Measurements from ENCODE around the gene ITGA6.

DNA sequence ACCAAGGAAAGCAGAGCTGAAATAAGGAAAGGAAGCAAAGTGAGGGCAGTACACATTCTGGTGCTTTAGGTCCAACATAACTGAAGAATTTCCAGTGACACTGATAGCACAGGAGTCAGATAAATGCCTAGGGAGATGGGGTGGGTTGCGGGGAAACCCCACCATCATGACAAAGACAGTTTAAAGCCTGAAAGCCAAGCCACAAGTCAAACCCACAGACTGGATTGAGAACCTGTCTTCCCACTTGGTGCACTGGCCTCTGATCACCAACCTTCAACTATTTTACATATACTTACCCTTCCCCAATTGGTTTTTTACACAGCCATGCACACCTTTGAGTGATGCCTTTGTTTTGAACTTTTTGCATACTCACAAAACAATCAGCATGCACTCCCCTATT, 106.3 kb downstream of the ITGA6 start:
- TF ChIP-seq, protein P1, sequence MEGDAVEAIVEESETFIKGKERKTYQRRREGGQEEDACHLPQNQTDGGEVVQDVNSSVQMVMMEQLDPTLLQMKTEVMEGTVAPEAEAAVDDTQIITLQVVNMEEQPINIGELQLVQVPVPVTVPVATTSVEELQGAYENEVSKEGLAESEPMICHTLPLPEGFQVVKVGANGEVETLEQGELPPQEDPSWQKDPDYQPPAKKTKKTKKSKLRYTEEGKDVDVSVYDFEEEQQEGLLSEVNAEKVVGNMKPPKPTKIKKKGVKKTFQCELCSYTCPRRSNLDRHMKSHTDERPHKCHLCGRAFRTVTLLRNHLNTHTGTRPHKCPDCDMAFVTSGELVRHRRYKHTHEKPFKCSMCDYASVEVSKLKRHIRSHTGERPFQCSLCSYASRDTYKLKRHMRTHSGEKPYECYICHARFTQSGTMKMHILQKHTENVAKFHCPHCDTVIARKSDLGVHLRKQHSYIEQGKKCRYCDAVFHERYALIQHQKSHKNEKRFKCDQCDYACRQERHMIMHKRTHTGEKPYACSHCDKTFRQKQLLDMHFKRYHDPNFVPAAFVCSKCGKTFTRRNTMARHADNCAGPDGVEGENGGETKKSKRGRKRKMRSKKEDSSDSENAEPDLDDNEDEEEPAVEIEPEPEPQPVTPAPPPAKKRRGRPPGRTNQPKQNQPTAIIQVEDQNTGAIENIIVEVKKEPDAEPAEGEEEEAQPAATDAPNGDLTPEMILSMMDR (IDR thresholded peaks at IDR 0.05): no peak
- no peak for TF ChIP-seq ZFX (IDR thresholded peaks at IDR 0.05; ENCODE audit: borderline replicate concordance)

Measured in 22Rv1 (cell line).